Mesodermal cell (in vitro differentiated cells): ENCODE results near the gene TMEM255B.
A peak's percentile ranks its signal among the peaks of the same experiment; 100 is the strongest.
"Not testable (repeated sequence)": the region's sequence is repeated elsewhere in the genome, so short reads cannot be mapped to it uniquely, and the experiment has no call there.

ENCODE experiments used
- H3K27ac ChIP-seq: 2 replicates; pipeline ENCODE4 v1.7.0; 2013; ENCODE audit warnings: mild to moderate bottlenecking, low read depth, low read length, moderate library complexity; ENCODE audit not compliant: severe bottlenecking
- H3K36me3 ChIP-seq: 2 replicates; pipeline ENCODE4 v1.7.1; 2013; ENCODE audit warnings: mild to moderate bottlenecking, low read length, moderate library complexity; ENCODE audit not compliant: control insufficient read depth, insufficient read depth
- H3K4me1 ChIP-seq: one replicate; pipeline ENCODE4 v1.7.1; 2013; ENCODE audit warnings: mild to moderate bottlenecking, low read length; ENCODE audit not compliant: insufficient read depth, control insufficient read depth, poor library complexity, severe bottlenecking
- H3K4me3 ChIP-seq: 2 replicates; pipeline ENCODE4 v1.7.0; 2013; ENCODE audit warnings: low read length, control low read depth, mild to moderate bottlenecking; ENCODE audit not compliant: insufficient read depth, poor library complexity, severe bottlenecking; ENCODE audit errors: extremely low read depth
- H3K9me3 ChIP-seq: 2 replicates; pipeline ENCODE4 v1.7.1; 2013; ENCODE audit warnings: mild to moderate bottlenecking, low read length, moderate library complexity; ENCODE audit not compliant: control insufficient read depth
- WGBS, 2 experiments: methylation state at CpG; one replicate each; pipeline ENCODE4 v1.1.5; 2013; ENCODE audit warnings: missing lambda C conversion rate in 2 of 2; ENCODE audit not compliant: insufficient coverage in 2 of 2; 5-methylcytosine and 5-hydroxymethylcytosine counted together

The TMEM255B gene

GRCh38 chr13:113750554-113751399 lies 8.2 kb upstream of the TMEM255B start:
- no peaks in the 10 kb centered on the region for H3K36me3 ChIP-seq
- H3K9me3 ChIP-seq = peaks cover 5% of the 10 kb centered on the region
- no peaks in the 10 kb centered on the region for H3K4me1 ChIP-seq
- WGBS, 2 experiments = 91 to 93% methylated on average over 18 to 22 of the region's 23 CpGs
- no peak overlapping the region for H3K27ac ChIP-seq
- H3K4me3 ChIP-seq = no peak overlapping the region

GRCh38 chr13:113751491-113751890 lies 7.5 kb upstream of the TMEM255B start:
- Histone ChIP-seq H3K4me3 (no peak overlapping the region), H3K9me3 (peaks cover 5% of the 10 kb centered on the region), H3K36me3 (no peaks in the 10 kb centered on the region), H3K27ac (no peak overlapping the region), H3K4me1 (no peaks in the 10 kb centered on the region)
- WGBS, 2 experiments = 96% methylated on average over 19 of the region's 19 CpGs

GRCh38 chr13:113752211-113752986 lies 6.6 kb upstream of the TMEM255B start:
- H3K4me3 ChIP-seq, H3K4me1 ChIP-seq, H3K27ac ChIP-seq, H3K9me3 ChIP-seq, H3K36me3 ChIP-seq: not testable (repeated sequence)
- WGBS, 2 experiments = 92 to 100% methylated on average over 1 to 5 of the region's 78 CpGs

- Histone ChIP-seq H3K4me1 (no peaks in the 10 kb centered on the region), H3K36me3 (no peaks in the 10 kb centered on the region), H3K4me3 (no peak overlapping the region), H3K9me3 (peaks cover 5% of the 10 kb centered on the region), H3K27ac (no peak overlapping the region)
- WGBS, 2 experiments = 83 to 95% methylated on average over 6 to 11 of the region's 11 CpGs
Measured at GRCh38 chr13:113753171-113753570, 5.9 kb upstream of the TMEM255B start.

GRCh38 chr13:113754242-113754641 lies 4.8 kb upstream of the TMEM255B start:
- no peak overlapping the region for H3K4me3 ChIP-seq
- H3K9me3 ChIP-seq = peaks cover 5% of the 10 kb centered on the region
- 78 to 88% methylated on average over 7 of the region's 7 CpGs for WGBS, 2 experiments
- no peaks in the 10 kb centered on the region for H3K36me3 ChIP-seq
- H3K27ac ChIP-seq = no peak overlapping the region
- no peaks in the 10 kb centered on the region for H3K4me1 ChIP-seq

GRCh38 chr13:113754691-113755090 lies 4.3 kb upstream of the TMEM255B start:
- Histone ChIP-seq H3K9me3 (peaks cover 5% of the 10 kb centered on the region), H3K4me3 (no peak overlapping the region), H3K4me1 (no peaks in the 10 kb centered on the region), H3K27ac (no peak overlapping the region), H3K36me3 (no peaks in the 10 kb centered on the region)
- 91 to 93% methylated on average over 10 to 15 of the region's 15 CpGs for WGBS, 2 experiments

GRCh38 chr13:113756441-113757097 lies 2.5 kb upstream of the TMEM255B start:
- 93 to 95% methylated on average over 20 of the region's 20 CpGs for WGBS, 2 experiments
- H3K4me3 ChIP-seq = no peak overlapping the region
- no peaks in the 10 kb centered on the region for H3K9me3 ChIP-seq
- H3K27ac ChIP-seq = no peak overlapping the region
- H3K36me3 ChIP-seq = no peaks in the 10 kb centered on the region
- H3K4me1 ChIP-seq = no peaks in the 10 kb centered on the region

- H3K27ac ChIP-seq = no peak overlapping the region
- no peaks in the 10 kb centered on the region for H3K9me3 ChIP-seq
- H3K4me3 ChIP-seq = peak overlapping the region; percentile 51
- WGBS, 2 experiments = 1 to 3% methylated on average over 18 to 24 of the region's 26 CpGs
- no peaks in the 10 kb centered on the region for H3K36me3 ChIP-seq
- peaks cover 5% of the 10 kb centered on the region for H3K4me1 ChIP-seq
Measured at GRCh38 chr13:113759525-113760137, 605 bp downstream of the TMEM255B start.

- Histone ChIP-seq H3K4me3 (no peak overlapping the region), H3K4me1 (peaks cover 5% of the 10 kb centered on the region), H3K36me3 (no peaks in the 10 kb centered on the region), H3K9me3 (no peaks in the 10 kb centered on the region), H3K27ac (no peak overlapping the region)
- 95 to 100% methylated on average over 4 to 6 of the region's 7 CpGs for WGBS, 2 experiments
Measured at GRCh38 chr13:113761136-113761535, 2.1 kb downstream of the TMEM255B start.

GRCh38 chr13:113762075-113762474 lies 3.0 kb downstream of the TMEM255B start:
- H3K9me3 ChIP-seq = no peaks in the 10 kb centered on the region
- H3K4me1 ChIP-seq = peaks cover 5% of the 10 kb centered on the region
- no peaks in the 10 kb centered on the region for H3K36me3 ChIP-seq
- no CpG with 5 or more reads among the region's 2 CpGs for WGBS, 2 experiments
- no peak overlapping the region for H3K27ac ChIP-seq
- no peak overlapping the region for H3K4me3 ChIP-seq
